ENCODE data around the gene PPTC7. TPM values are rescaled to one million over a fixed set of nuclear protein-coding genes. Genes with fewer than 3 reads are reported as not detected.

Gene PPTC7
- total and polyA plus RNA-seq, 2 donors (not counting 1 experiment from before 2014, with no cell fraction given), result 6.9 to 12.5 TPM

DNA sequence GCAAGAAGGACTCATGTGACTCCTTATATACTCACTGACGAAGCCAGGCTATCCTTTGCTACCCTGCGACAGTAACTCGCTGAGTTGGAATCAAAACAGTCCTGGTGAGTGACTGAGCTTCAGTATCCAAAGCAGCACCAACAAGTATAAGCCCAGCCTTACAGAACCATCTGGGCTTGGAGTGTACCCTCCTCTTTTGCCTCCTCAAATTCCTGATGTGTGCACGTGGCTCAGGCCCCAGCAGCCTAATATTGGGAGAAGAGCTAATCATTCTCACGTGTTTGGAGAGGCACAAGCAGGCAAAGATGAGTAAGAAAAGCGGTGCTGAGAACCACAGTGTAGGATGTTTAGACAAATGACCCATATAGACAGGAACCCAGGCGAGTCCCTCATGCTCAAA, 34.4 kb downstream of the PPTC7 start:
- Histone ChIP-seq H3K27ac (ENCODE audit: insufficient read depth, low read length) (no peak overlapping the region), H4K20me1 (ENCODE audit: control insufficient read depth, extremely low read depth, insufficient read depth, low read length) (no peaks in the 10 kb centered on the region), H3K79me2 (ENCODE audit: control insufficient read depth, insufficient read depth, low read length) (peaks cover 3% of the 10 kb centered on the region), H3K9me3 (ENCODE audit: control insufficient read depth, insufficient read depth, low read depth, low read length) (no peaks in the 10 kb centered on the region), H3K9ac (ENCODE audit: insufficient read depth, low read length) (no peak overlapping the region), H3K27me3 (ENCODE audit: control insufficient read depth, insufficient read depth, low read length) (no peaks in the 10 kb centered on the region), H3K36me3 (ENCODE audit: control insufficient read depth, insufficient read depth, low read length) (no peaks in the 10 kb centered on the region), H3K4me3 (replicated peaks in 1 of 4; ENCODE audit: control extremely low read depth in 1 of 4, insufficient read depth in 1 of 4, low read depth in 3 of 4, low read length in 4 of 4) (no peak overlapping the region), H2AFZ (ENCODE audit: low read length) (no peak overlapping the region), H3K4me2 (ENCODE audit: extremely low read depth, insufficient read depth, low read length) (no peak overlapping the region), H3K4me1 (ENCODE audit: control insufficient read depth, extremely low read depth, insufficient read depth, low read length) (peaks cover 13% of the 10 kb centered on the region)
- TF ChIP-seq EZH2 (IDR thresholded peaks at IDR 0.05; ENCODE audit: low read length, missing control alignments), result no peak
- TF ChIP-seq, protein P1, sequence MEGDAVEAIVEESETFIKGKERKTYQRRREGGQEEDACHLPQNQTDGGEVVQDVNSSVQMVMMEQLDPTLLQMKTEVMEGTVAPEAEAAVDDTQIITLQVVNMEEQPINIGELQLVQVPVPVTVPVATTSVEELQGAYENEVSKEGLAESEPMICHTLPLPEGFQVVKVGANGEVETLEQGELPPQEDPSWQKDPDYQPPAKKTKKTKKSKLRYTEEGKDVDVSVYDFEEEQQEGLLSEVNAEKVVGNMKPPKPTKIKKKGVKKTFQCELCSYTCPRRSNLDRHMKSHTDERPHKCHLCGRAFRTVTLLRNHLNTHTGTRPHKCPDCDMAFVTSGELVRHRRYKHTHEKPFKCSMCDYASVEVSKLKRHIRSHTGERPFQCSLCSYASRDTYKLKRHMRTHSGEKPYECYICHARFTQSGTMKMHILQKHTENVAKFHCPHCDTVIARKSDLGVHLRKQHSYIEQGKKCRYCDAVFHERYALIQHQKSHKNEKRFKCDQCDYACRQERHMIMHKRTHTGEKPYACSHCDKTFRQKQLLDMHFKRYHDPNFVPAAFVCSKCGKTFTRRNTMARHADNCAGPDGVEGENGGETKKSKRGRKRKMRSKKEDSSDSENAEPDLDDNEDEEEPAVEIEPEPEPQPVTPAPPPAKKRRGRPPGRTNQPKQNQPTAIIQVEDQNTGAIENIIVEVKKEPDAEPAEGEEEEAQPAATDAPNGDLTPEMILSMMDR (conservative IDR thresholded peaks at IDR 0.05 in 1 of 2, IDR thresholded peaks at IDR 0.05 in 1 of 2; ENCODE audit: low read depth in 1 of 2, low read length in 2 of 2), result no peak
- DNase-seq (ENCODE audit: low read depth in 2 of 2), result peak; percentile 41 to 43

GRCh38 chr12:110547090-110547489, 36.0 kb downstream of the PPTC7 start:
- no peak overlapping the region for H3K4me3 ChIP-seq (replicated peaks in 1 of 4; ENCODE audit: control extremely low read depth in 1 of 4, insufficient read depth in 1 of 4, low read depth in 3 of 4, low read length in 4 of 4)
- no peaks in the 10 kb centered on the region for H3K27me3 ChIP-seq (ENCODE audit: control insufficient read depth, insufficient read depth, low read length)
- no peaks in the 10 kb centered on the region for H3K79me2 ChIP-seq (ENCODE audit: control insufficient read depth, insufficient read depth, low read length)
- TF ChIP-seq EZH2 (IDR thresholded peaks at IDR 0.05; ENCODE audit: low read length, missing control alignments), result no peak
- TF ChIP-seq, protein P1 (conservative IDR thresholded peaks at IDR 0.05 in 1 of 2, IDR thresholded peaks at IDR 0.05 in 1 of 2; ENCODE audit: low read depth in 1 of 2, low read length in 2 of 2), result no peak
- no peaks in the 10 kb centered on the region for H3K9me3 ChIP-seq (ENCODE audit: control insufficient read depth, insufficient read depth, low read depth, low read length)
- no peak for DNase-seq (ENCODE audit: low read depth in 2 of 2)
- peaks cover 16% of the 10 kb centered on the region for H3K4me1 ChIP-seq (ENCODE audit: control insufficient read depth, extremely low read depth, insufficient read depth, low read length)
- H3K4me2 ChIP-seq (ENCODE audit: extremely low read depth, insufficient read depth, low read length), result no peak overlapping the region
- H3K27ac ChIP-seq (ENCODE audit: insufficient read depth, low read length), result no peak overlapping the region
- H4K20me1 ChIP-seq (ENCODE audit: control insufficient read depth, extremely low read depth, insufficient read depth, low read length), result no peaks in the 10 kb centered on the region
- H2AFZ ChIP-seq (ENCODE audit: low read length), result no peak overlapping the region
- no peaks in the 10 kb centered on the region for H3K36me3 ChIP-seq (ENCODE audit: control insufficient read depth, insufficient read depth, low read length)
- no peak overlapping the region for H3K9ac ChIP-seq (ENCODE audit: insufficient read depth, low read length)

GRCh38 chr12:110546339-110546738, 36.8 kb downstream of the PPTC7 start:
- no peak overlapping the region for H2AFZ ChIP-seq (ENCODE audit: low read length)
- H3K27me3 ChIP-seq (ENCODE audit: control insufficient read depth, insufficient read depth, low read length), result no peaks in the 10 kb centered on the region
- no peak overlapping the region for H3K4me3 ChIP-seq (replicated peaks in 1 of 4; ENCODE audit: control extremely low read depth in 1 of 4, insufficient read depth in 1 of 4, low read depth in 3 of 4, low read length in 4 of 4)
- H3K27ac ChIP-seq (ENCODE audit: insufficient read depth, low read length), result peak overlapping the region; percentile 26
- DNase-seq (ENCODE audit: low read depth in 2 of 2), result peak; percentile 93 to 96
- no peaks in the 10 kb centered on the region for H3K79me2 ChIP-seq (ENCODE audit: control insufficient read depth, insufficient read depth, low read length)
- no peak overlapping the region for H3K9ac ChIP-seq (ENCODE audit: insufficient read depth, low read length)
- H3K36me3 ChIP-seq (ENCODE audit: control insufficient read depth, insufficient read depth, low read length), result no peaks in the 10 kb centered on the region
- peaks cover 16% of the 10 kb centered on the region for H3K4me1 ChIP-seq (ENCODE audit: control insufficient read depth, extremely low read depth, insufficient read depth, low read length)
- H3K4me2 ChIP-seq (ENCODE audit: extremely low read depth, insufficient read depth, low read length), result peak overlapping the region; percentile 30
- H4K20me1 ChIP-seq (ENCODE audit: control insufficient read depth, extremely low read depth, insufficient read depth, low read length), result no peaks in the 10 kb centered on the region
- TF ChIP-seq, protein P1 (conservative IDR thresholded peaks at IDR 0.05 in 1 of 2, IDR thresholded peaks at IDR 0.05 in 1 of 2; ENCODE audit: low read depth in 1 of 2, low read length in 2 of 2), result no peak
- no peak for TF ChIP-seq EZH2 (IDR thresholded peaks at IDR 0.05; ENCODE audit: low read length, missing control alignments)
- no peaks in the 10 kb centered on the region for H3K9me3 ChIP-seq (ENCODE audit: control insufficient read depth, insufficient read depth, low read depth, low read length)

All from fibroblast of lung (primary cell).